Measurements from ENCODE around the gene ARID3A. TPM values are rescaled to one million over a fixed set of nuclear protein-coding genes. Genes with fewer than 3 reads are reported as not detected.

The ARID3A gene
- total RNA-seq, 1 experiment from 2014 or later = 239 TPM

DNA sequence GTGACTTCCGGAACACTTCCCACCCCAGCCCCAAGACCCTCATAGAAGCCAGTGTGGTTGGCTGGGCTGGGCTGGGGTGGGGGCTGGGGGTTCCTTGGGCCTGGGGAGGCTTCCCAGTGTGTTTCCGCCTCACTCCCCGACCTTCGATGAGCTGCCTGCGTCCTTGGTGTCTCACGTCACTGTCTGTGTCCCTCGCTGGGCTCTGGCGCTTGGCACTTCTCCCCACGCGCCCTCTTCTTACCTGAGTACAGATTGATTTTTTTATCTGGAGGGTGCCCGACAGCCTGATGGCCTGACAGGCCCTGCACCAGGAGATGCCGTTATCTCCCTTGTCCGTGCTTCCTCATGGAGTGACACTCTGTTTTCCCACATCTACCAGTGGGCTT is 66.8 kb downstream of the ARID3A start:
- Histone ChIP-seq H3K27me3 (replicated peaks; ENCODE audit: control insufficient read depth, insufficient read depth, low read length) (no peaks in the 10 kb centered on the region), H3K9me3 (no peaks in the 10 kb centered on the region), H3K4me3 (ENCODE audit: low read depth, low read length) (no peak overlapping the region), H3K4me1 (peaks cover 42% of the 10 kb centered on the region), H3K36me3 (ENCODE audit: control insufficient read depth, insufficient read depth, low read length) (peaks cover 3% of the 10 kb centered on the region)
- H3K27me3 Mint-ChIP-seq (ENCODE audit: insufficient read depth, unreplicated experiment) = no peaks in the 10 kb centered on the region
- ChIA-PET POLR2A (no interaction called here), CTCF (no interaction called here)
- TF ChIP-seq, protein P1, sequence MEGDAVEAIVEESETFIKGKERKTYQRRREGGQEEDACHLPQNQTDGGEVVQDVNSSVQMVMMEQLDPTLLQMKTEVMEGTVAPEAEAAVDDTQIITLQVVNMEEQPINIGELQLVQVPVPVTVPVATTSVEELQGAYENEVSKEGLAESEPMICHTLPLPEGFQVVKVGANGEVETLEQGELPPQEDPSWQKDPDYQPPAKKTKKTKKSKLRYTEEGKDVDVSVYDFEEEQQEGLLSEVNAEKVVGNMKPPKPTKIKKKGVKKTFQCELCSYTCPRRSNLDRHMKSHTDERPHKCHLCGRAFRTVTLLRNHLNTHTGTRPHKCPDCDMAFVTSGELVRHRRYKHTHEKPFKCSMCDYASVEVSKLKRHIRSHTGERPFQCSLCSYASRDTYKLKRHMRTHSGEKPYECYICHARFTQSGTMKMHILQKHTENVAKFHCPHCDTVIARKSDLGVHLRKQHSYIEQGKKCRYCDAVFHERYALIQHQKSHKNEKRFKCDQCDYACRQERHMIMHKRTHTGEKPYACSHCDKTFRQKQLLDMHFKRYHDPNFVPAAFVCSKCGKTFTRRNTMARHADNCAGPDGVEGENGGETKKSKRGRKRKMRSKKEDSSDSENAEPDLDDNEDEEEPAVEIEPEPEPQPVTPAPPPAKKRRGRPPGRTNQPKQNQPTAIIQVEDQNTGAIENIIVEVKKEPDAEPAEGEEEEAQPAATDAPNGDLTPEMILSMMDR (IDR thresholded peaks at IDR 0.05; ENCODE audit: insufficient read depth in 1 of 2, low read depth in 1 of 2, low read length in 1 of 2, severe bottlenecking in 1 of 2, unreplicated experiment in 1 of 2) = no peak
- intact Hi-C loops (cut with micrococcal nuclease; ENCODE audit: unreplicated experiment) = no loop called here
- peaks cover 76% of the 10 kb centered on the region for H3K36me3 Mint-ChIP-seq (ENCODE audit: insufficient read depth, unreplicated experiment)
- peak overlapping the region; percentile 91 for H3K27ac Mint-ChIP-seq (ENCODE audit: unreplicated experiment)
- no peaks in the 10 kb centered on the region for H3K4me1 Mint-ChIP-seq (ENCODE audit: low read depth, unreplicated experiment)
- H3K4me3 Mint-ChIP-seq (ENCODE audit: unreplicated experiment) = no peak overlapping the region
- DNase-seq = no peak
- no TSS peak for BruUV-seq (replicated peaks)
- no peaks in the 10 kb centered on the region for H3K9me3 Mint-ChIP-seq (ENCODE audit: unreplicated experiment)

DNA sequence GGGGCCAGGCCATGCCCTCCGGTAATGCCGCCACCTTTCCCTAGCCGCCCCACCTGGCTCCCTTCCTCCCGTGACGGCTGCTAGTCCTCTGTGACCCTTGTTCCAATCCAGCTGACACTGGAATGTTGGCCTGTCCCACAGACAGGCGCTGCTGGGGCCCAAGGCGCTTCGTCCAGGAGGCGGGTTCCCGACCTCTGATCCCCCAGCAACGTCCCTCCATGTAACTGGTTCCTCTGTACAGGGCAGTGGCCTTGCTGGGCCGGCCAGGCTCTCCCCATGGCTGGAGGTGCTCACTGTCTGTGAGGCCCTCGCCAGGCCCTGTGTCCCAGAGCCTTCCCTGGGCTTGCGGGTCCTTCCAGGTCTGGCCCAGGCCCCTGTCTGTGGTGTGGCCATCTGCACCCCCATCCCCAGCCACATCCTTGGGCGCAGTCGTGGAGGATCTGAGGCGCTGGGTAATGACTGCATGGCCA is 67.6 kb downstream of the ARID3A start:
- no peak overlapping the region for H3K4me3 Mint-ChIP-seq (ENCODE audit: unreplicated experiment)
- no peaks in the 10 kb centered on the region for H3K9me3 ChIP-seq
- no peaks in the 10 kb centered on the region for H3K9me3 Mint-ChIP-seq (ENCODE audit: unreplicated experiment)
- H3K27me3 ChIP-seq (replicated peaks; ENCODE audit: control insufficient read depth, insufficient read depth, low read length) = no peaks in the 10 kb centered on the region
- H3K27ac Mint-ChIP-seq (ENCODE audit: unreplicated experiment) = peak overlapping the region; percentile 91
- TF ChIP-seq, protein P1 (IDR thresholded peaks at IDR 0.05; ENCODE audit: insufficient read depth in 1 of 2, low read depth in 1 of 2, low read length in 1 of 2, severe bottlenecking in 1 of 2, unreplicated experiment in 1 of 2) = no peak
- H3K36me3 Mint-ChIP-seq (ENCODE audit: insufficient read depth, unreplicated experiment) = peaks cover 76% of the 10 kb centered on the region
- H3K4me1 Mint-ChIP-seq (ENCODE audit: low read depth, unreplicated experiment) = no peaks in the 10 kb centered on the region
- no TSS peak for BruUV-seq (replicated peaks)
- peak; percentile 63 to 86 for DNase-seq
- no peak overlapping the region for H3K4me3 ChIP-seq (ENCODE audit: low read depth, low read length)
- intact Hi-C loops (cut with micrococcal nuclease; ENCODE audit: unreplicated experiment) = no loop called here
- ChIA-PET CTCF (no interaction called here), POLR2A (no interaction called here)
- H3K36me3 ChIP-seq (ENCODE audit: control insufficient read depth, insufficient read depth, low read length) = peaks cover 3% of the 10 kb centered on the region
- H3K27me3 Mint-ChIP-seq (ENCODE audit: insufficient read depth, unreplicated experiment) = peaks cover 3% of the 10 kb centered on the region
- H3K4me1 ChIP-seq = peaks cover 42% of the 10 kb centered on the region

DNA sequence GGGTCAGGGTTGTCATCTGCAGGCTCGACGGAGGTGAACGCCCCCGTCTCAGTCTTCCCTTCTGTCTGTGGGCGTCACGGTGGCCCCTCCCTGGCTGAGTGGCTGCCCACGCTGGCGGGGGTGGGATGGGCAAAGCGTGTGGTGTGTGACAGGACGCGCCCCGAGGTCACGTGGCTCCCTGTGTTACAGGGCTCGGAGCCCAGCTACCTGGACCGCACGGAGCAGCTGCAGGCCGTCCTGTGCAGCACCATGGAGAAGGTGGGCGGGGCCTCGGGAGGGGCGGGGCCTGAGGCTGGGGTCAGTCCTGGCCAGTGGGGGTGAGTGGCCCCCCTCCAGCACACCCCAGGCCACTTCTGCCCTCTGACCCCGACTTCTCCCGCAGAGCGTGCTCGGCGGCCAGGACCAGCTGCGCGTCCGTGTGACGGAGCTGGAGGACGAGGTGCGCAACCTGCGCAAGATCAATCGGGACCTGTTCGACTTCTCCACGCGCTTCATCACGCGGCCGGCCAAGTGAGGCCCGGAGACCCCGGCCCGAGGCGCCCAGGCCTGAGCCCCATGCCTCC is 68.1 kb downstream of the ARID3A start:
- Mint-ChIP-seq H3K4me1 (ENCODE audit: low read depth, unreplicated experiment) (no peaks in the 10 kb centered on the region), H3K4me3 (ENCODE audit: unreplicated experiment) (no peak overlapping the region), H3K9me3 (ENCODE audit: unreplicated experiment) (no peaks in the 10 kb centered on the region), H3K27ac (ENCODE audit: unreplicated experiment) (no peak overlapping the region), H3K27me3 (ENCODE audit: insufficient read depth, unreplicated experiment) (peaks cover 3% of the 10 kb centered on the region), H3K36me3 (ENCODE audit: insufficient read depth, unreplicated experiment) (peaks cover 76% of the 10 kb centered on the region)
- no peak overlapping the region for H3K4me3 ChIP-seq (ENCODE audit: low read depth, low read length)
- peaks cover 3% of the 10 kb centered on the region for H3K36me3 ChIP-seq (ENCODE audit: control insufficient read depth, insufficient read depth, low read length)
- TF ChIP-seq, protein P1 (IDR thresholded peaks at IDR 0.05; ENCODE audit: insufficient read depth in 1 of 2, low read depth in 1 of 2, low read length in 1 of 2, severe bottlenecking in 1 of 2, unreplicated experiment in 1 of 2) = no peak
- ChIA-PET POLR2A (no interaction called here), CTCF (no interaction called here)
- H3K27me3 ChIP-seq (replicated peaks; ENCODE audit: control insufficient read depth, insufficient read depth, low read length) = no peaks in the 10 kb centered on the region
- H3K9me3 ChIP-seq = no peaks in the 10 kb centered on the region
- H3K4me1 ChIP-seq = peaks cover 42% of the 10 kb centered on the region
- no peak for DNase-seq
- intact Hi-C loops (cut with micrococcal nuclease; ENCODE audit: unreplicated experiment) = no loop called here
- no TSS peak for BruUV-seq (replicated peaks)
